Naive thymus-derived CD8-positive, alpha-beta T cell (primary cell): Measurements from ENCODE around the gene PDSS2. TPM values are rescaled to one million over a fixed set of nuclear protein-coding genes. Genes with fewer than 3 reads are reported as not detected.

ENCODE experiments used
- ATAC-seq, 2 donors: fragments of 150-1000 bp; cut with Tn5 transposase in 1 of 2; sonication (Bioruptor Pico), chemical (Tn5 transposase) in 1 of 2; 1 replicate in 1 of 2; 2 replicates in 1 of 2; pipeline ENCODE4 v1.10.0; 2021; ENCODE audit warnings: mild to moderate bottlenecking in 2 of 2, moderate library complexity in 2 of 2
- POLR2A ChIA-PET: fragments of 350-600 bp; sonication (Branson Sonifier 250); formaldehyde crosslinking; loops from one replicate; lab custom pipeline; 2021; ENCODE audit warnings: antibody characterized with exemption; lab: Charles Lee
- DNase-seq, 10 donors: peaks; one replicate each; pipeline versions ENCODE4 v3.0.0 to v3.0.0-alpha.2; 2020 to 2022
- H3K27ac Mint-ChIP-seq, 10 donors: one replicate each; pipeline ENCODE4 v1.8.0; 2020 to 2022; ENCODE audit warnings: mild to moderate bottlenecking in 10 of 10, mixed read lengths in 10 of 10, moderate library complexity in 4 of 10, inconsistent platforms in 1 of 10
- H3K27me3 Mint-ChIP-seq, 5 donors: one replicate each; pipeline ENCODE4 v1.8.0; 2021 to 2022; ENCODE audit warnings: mixed read lengths in 5 of 5
- H3K36me3 Mint-ChIP-seq, 3 donors: one replicate each; pipeline ENCODE4 v1.8.0; 2020 to 2022; ENCODE audit warnings: mixed read lengths in 3 of 3, mild to moderate bottlenecking in 2 of 3, inconsistent platforms in 1 of 3
- H3K4me1 Mint-ChIP-seq, 4 donors: one replicate each; pipeline ENCODE4 v1.8.0; 2021 to 2022; ENCODE audit warnings: mixed read lengths in 4 of 4
- H3K4me3 Mint-ChIP-seq, 10 donors: one replicate each; pipeline ENCODE4 v1.8.0; 2020 to 2022; ENCODE audit warnings: mild to moderate bottlenecking in 10 of 10, mixed read lengths in 10 of 10, moderate library complexity in 6 of 10, inconsistent platforms in 1 of 10
- H3K9me3 Mint-ChIP-seq, 9 donors: one replicate each; pipeline ENCODE4 v1.8.0; 2020 to 2022; ENCODE audit warnings: mixed read lengths in 9 of 9, mild to moderate bottlenecking in 3 of 9, inconsistent platforms in 1 of 9, moderate library complexity in 1 of 9
- polyA plus RNA-seq, 3 donors: library from polyadenylated mRNA; unstranded; fragments of 300-500 nt; fragmentation: Illumina TruSeq; gene quantifications; one replicate each; pipeline ENCODE4 v1.2.3, GENCODE V29; 2021
- total RNA-seq, 8 experiments: library from RNA in 2 of 8; stranded (reverse) in 2 of 8; gene quantifications; one replicate each; pipeline ENCODE4 v1.2.3 and lab custom pipeline; 2021 to 2026

PDSS2 gene
- total and polyA plus RNA-seq, 5 experiments from 2014 or later = 11.1 to 16.6 (median 13.9) TPM

GRCh38 chr6:107235511-107235910, 223.9 kb downstream of the PDSS2 start:
- no peak for ATAC-seq
- H3K4me1 Mint-ChIP-seq = no peaks in the 10 kb centered on the region
- H3K36me3 Mint-ChIP-seq = peaks cover 23 to 56% (median 49%) of the 10 kb centered on the region in 3 donors

GRCh38 chr6:107235007-107235406, 224.4 kb downstream of the PDSS2 start:
- no peak for DNase-seq
- Mint-ChIP-seq H3K4me1 (no peaks in the 10 kb centered on the region), H3K4me3 (no peak overlapping the region), H3K36me3 (peaks cover 27 to 58% (median 49%) of the 10 kb centered on the region in 3 donors), H3K27me3 (no peaks in the 10 kb centered on the region), H3K9me3 (peaks cover 0 to 22% (median 11%) of the 10 kb centered on the region in 9 donors), H3K27ac (no peak overlapping the region)
- POLR2A ChIA-PET = no interaction called here
- ATAC-seq = no peak

More at GRCh38 chr6:107235511-107235910, 223.9 kb downstream of the PDSS2 start:
- POLR2A ChIA-PET = no interaction called here
- no peak overlapping the region for H3K4me3 Mint-ChIP-seq
- peaks cover 0 to 22% (median 11%) of the 10 kb centered on the region in 9 donors for H3K9me3 Mint-ChIP-seq
- DNase-seq = no peak
- peak overlapping the region in 1 of 10 donors; percentile 14 for H3K27ac Mint-ChIP-seq
- H3K27me3 Mint-ChIP-seq = no peaks in the 10 kb centered on the region

DNA sequence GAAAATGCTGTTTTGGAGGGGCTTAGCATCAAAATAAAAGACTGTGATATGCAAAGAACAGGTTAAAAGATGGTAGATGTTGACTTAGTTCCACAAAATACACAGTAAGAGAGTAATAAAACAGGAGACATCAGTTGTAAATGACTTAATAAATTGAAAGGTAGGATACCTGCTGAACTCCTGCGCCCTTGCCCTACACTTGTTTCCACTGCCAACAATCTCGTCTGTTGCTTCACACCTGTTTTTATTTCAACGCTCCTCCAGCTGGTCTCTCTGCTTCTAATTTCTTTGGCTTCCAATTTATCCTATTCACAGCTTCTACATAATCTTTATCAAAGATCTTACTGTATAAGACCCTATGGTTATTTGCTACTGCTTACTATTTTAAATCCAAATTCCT, 228.1 kb downstream of the PDSS2 start:
- no peak for DNase-seq
- peaks cover 0 to 2% (median under 1%) of the 10 kb centered on the region in 4 donors for H3K4me1 Mint-ChIP-seq
- ATAC-seq = no peak
- H3K9me3 Mint-ChIP-seq = peaks cover 0 to 15% (median 8%) of the 10 kb centered on the region in 9 donors
- no peaks in the 10 kb centered on the region for H3K27me3 Mint-ChIP-seq
- H3K27ac Mint-ChIP-seq = no peak overlapping the region
- no peak overlapping the region for H3K4me3 Mint-ChIP-seq
- POLR2A ChIA-PET = no interaction called here
- peaks cover 22 to 45% (median 35%) of the 10 kb centered on the region in 3 donors for H3K36me3 Mint-ChIP-seq

DNA sequence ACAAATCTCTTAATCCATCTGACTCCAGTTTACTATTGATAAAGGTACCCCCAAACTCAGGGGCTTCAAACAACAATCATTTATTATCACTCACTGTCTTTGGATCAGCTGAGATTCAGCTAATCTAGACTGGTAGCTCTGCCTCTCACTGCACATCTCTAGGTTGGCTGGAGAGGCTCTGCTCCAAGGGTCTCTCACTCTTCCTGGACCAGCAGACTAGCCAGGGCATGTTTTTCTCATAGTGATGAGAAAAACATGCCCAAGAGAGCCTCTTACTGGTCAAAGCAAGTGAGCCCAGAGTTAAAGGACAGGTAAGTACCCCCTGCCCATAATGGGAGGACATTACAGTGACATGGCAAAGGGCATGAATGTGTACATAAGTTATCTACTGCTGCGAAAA, 228.9 kb downstream of the PDSS2 start:
- H3K9me3 Mint-ChIP-seq = peaks cover 0 to 7% (median under 1%) of the 10 kb centered on the region in 9 donors
- ATAC-seq (no peak), DNase-seq (no peak)
- H3K36me3 Mint-ChIP-seq = peaks cover 15 to 39% (median 28%) of the 10 kb centered on the region in 3 donors
- POLR2A ChIA-PET = no interaction called here
- H3K4me1 Mint-ChIP-seq = peaks cover 0 to 2% (median under 1%) of the 10 kb centered on the region in 4 donors
- no peak overlapping the region for H3K4me3 Mint-ChIP-seq
- H3K27ac Mint-ChIP-seq = peak overlapping the region in 2 of 10 donors; percentile 9 to 25
- H3K27me3 Mint-ChIP-seq = no peaks in the 10 kb centered on the region

- H3K9me3 Mint-ChIP-seq = peaks cover 0 to 3% (median 0%) of the 10 kb centered on the region in 9 donors
- H3K27me3 Mint-ChIP-seq = no peaks in the 10 kb centered on the region
- no peak for ATAC-seq
- peaks cover 11 to 39% (median 24%) of the 10 kb centered on the region in 3 donors for H3K36me3 Mint-ChIP-seq
- H3K27ac Mint-ChIP-seq = peak overlapping the region in 2 of 10 donors; percentile 9 to 25
- POLR2A ChIA-PET = no interaction called here
- peaks cover 0 to 2% (median under 1%) of the 10 kb centered on the region in 4 donors for H3K4me1 Mint-ChIP-seq
- H3K4me3 Mint-ChIP-seq = no peak overlapping the region
- no peak for DNase-seq
These were observed 229.3 kb downstream of the PDSS2 start for GRCh38 chr6:107230024-107230423.

GRCh38 chr6:107228754-107229153, 230.6 kb downstream of the PDSS2 start:
- Mint-ChIP-seq H3K36me3 (peaks cover 4 to 40% (median 19%) of the 10 kb centered on the region in 3 donors), H3K27ac (no peak overlapping the region), H3K27me3 (no peaks in the 10 kb centered on the region), H3K9me3 (no peaks in the 10 kb centered on the region), H3K4me3 (no peak overlapping the region), H3K4me1 (peaks cover 0 to 2% (median under 1%) of the 10 kb centered on the region in 4 donors)
- ATAC-seq = no peak
- no peak for DNase-seq
- POLR2A ChIA-PET = no interaction called here

- no peaks in the 10 kb centered on the region for H3K9me3 Mint-ChIP-seq
- POLR2A ChIA-PET = no interaction called here
- peaks cover 6 to 24% (median 7%) of the 10 kb centered on the region in 3 donors for H3K36me3 Mint-ChIP-seq
- H3K4me1 Mint-ChIP-seq = peaks cover 0 to 2% (median 0%) of the 10 kb centered on the region in 4 donors
- H3K27me3 Mint-ChIP-seq = no peaks in the 10 kb centered on the region
- DNase-seq (no peak), ATAC-seq (no peak)
- H3K4me3 Mint-ChIP-seq = no peak overlapping the region
- no peak overlapping the region for H3K27ac Mint-ChIP-seq
These were observed 237.8 kb downstream of the PDSS2 start for GRCh38 chr6:107221519-107221918.

- no peaks in the 10 kb centered on the region for H3K4me1 Mint-ChIP-seq
- ATAC-seq (no peak), DNase-seq (no peak)
- peak overlapping the region in 1 of 10 donors; percentile 1 for H3K27ac Mint-ChIP-seq
- H3K4me3 Mint-ChIP-seq = no peak overlapping the region
- H3K9me3 Mint-ChIP-seq = no peaks in the 10 kb centered on the region
- peaks cover 4 to 18% (median 6%) of the 10 kb centered on the region in 3 donors for H3K36me3 Mint-ChIP-seq
- POLR2A ChIA-PET = no interaction called here
- no peaks in the 10 kb centered on the region for H3K27me3 Mint-ChIP-seq
These were observed 239.5 kb downstream of the PDSS2 start for GRCh38 chr6:107219851-107220250.

- Mint-ChIP-seq H3K4me1 (no peaks in the 10 kb centered on the region), H3K9me3 (no peaks in the 10 kb centered on the region), H3K27me3 (no peaks in the 10 kb centered on the region), H3K27ac (no peak overlapping the region), H3K4me3 (no peak overlapping the region), H3K36me3 (peaks cover 4 to 11% (median 6%) of the 10 kb centered on the region in 3 donors)
- POLR2A ChIA-PET = interaction anchor here (0.7 kb wide), 1 partner anchor 765 kb away, joined by 3 read pairs; no protein-coding TSS in a partner anchor
- ATAC-seq = no peak
- no peak for DNase-seq
These were observed 241.2 kb downstream of the PDSS2 start for GRCh38 chr6:107218142-107218541.

- Mint-ChIP-seq H3K4me1 (no peaks in the 10 kb centered on the region), H3K9me3 (no peaks in the 10 kb centered on the region), H3K4me3 (no peak overlapping the region), H3K27me3 (no peaks in the 10 kb centered on the region), H3K36me3 (peaks cover 4 to 11% (median 6%) of the 10 kb centered on the region in 3 donors), H3K27ac (no peak overlapping the region)
- no peak for ATAC-seq
- DNase-seq = no peak
- POLR2A ChIA-PET = interaction anchor here (0.6 kb wide), 1 partner anchor 631 kb away, joined by 3 read pairs; no protein-coding TSS in a partner anchor
These were observed 242.1 kb downstream of the PDSS2 start for GRCh38 chr6:107217248-107217647.

GRCh38 chr6:107216197-107216933, 243.0 kb downstream of the PDSS2 start:
- Mint-ChIP-seq H3K4me1 (no peaks in the 10 kb centered on the region), H3K4me3 (no peak overlapping the region)

DNA sequence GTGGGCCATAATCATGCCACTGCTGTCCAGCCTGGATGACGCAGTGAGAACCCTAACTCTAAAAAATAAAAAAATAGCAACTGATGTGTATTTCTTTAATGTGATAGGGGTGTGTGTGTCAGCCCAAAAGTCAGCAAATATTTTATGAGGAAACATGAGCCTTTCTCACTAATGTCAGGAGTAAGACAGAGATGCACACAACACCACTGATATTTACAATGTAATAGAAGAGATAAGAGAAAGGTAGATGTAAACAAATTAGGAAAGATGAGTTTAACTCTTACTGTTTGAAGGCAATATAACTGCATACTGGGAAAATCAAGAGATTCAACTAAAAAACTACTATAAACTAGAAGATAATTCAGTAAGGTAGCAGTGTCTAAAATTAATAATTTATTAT, 244.0 kb downstream of the PDSS2 start:
- DNase-seq (no peak), ATAC-seq (no peak)
- Mint-ChIP-seq H3K36me3 (peaks cover 0 to 9% (median 5%) of the 10 kb centered on the region in 3 donors), H3K4me3 (no peak overlapping the region), H3K27me3 (no peaks in the 10 kb centered on the region), H3K4me1 (no peaks in the 10 kb centered on the region), H3K9me3 (no peaks in the 10 kb centered on the region), H3K27ac (no peak overlapping the region)
- POLR2A ChIA-PET = no interaction called here

More at GRCh38 chr6:107216197-107216933, 243.0 kb downstream of the PDSS2 start:
- POLR2A ChIA-PET = no interaction called here
- Mint-ChIP-seq H3K27me3 (no peaks in the 10 kb centered on the region), H3K9me3 (no peaks in the 10 kb centered on the region), H3K27ac (peak overlapping the region in 1 of 10 donors; percentile 47), H3K36me3 (peaks cover 1 to 8% (median 6%) of the 10 kb centered on the region in 3 donors)
- ATAC-seq (no peak), DNase-seq (no peak)

GRCh38 chr6:107214655-107215054, 244.7 kb downstream of the PDSS2 start:
- DNase-seq = no peak

More at GRCh38 chr6:107214655-107215054, 244.7 kb downstream of the PDSS2 start:
- no peak overlapping the region for H3K4me3 Mint-ChIP-seq
- no peaks in the 10 kb centered on the region for H3K27me3 Mint-ChIP-seq
- ATAC-seq = no peak
- no peak overlapping the region for H3K27ac Mint-ChIP-seq
- H3K4me1 Mint-ChIP-seq = no peaks in the 10 kb centered on the region
- no peaks in the 10 kb centered on the region for H3K9me3 Mint-ChIP-seq
- peaks cover 0 to 12% (median 11%) of the 10 kb centered on the region in 3 donors for H3K36me3 Mint-ChIP-seq
- POLR2A ChIA-PET = no interaction called here
